ENCODE data around the gene PGRMC2. TPM values are rescaled to one million over a fixed set of nuclear protein-coding genes. Genes with fewer than 3 reads are reported as not detected.
"Not testable (repeated sequence)": the region's sequence is repeated elsewhere in the genome, so short reads cannot be mapped to it uniquely, and the experiment has no call there.

The PGRMC2 gene
- polyA plus RNA-seq, 1 experiment = 15.9 TPM

DNA sequence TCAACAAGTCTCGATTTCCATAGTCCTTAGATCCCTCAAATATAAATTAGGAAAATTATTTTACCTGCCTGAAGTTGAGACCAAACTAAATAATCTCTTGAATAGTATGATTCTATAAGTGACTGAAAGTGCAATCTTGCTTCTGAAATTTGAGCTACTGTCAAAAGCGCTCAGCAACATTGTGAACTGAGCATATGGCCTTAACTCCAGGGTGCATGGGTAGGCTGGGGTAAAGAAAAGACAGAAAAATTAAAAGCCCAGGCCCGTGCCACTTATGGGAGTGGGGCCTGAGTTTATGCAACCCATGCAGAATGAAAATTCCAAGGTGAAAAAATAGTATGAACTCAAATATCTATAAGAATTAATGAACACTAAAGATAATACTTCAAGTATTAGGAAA lies 9.8 kb downstream of the PGRMC2 start:
- no peak for DNase-seq (ENCODE audit: low read depth)
- Histone ChIP-seq H3K36me3 (ENCODE audit: control insufficient read depth, insufficient read depth, low read length) (no peaks in the 10 kb centered on the region), H3K4me3 (ENCODE audit: low read depth, low read length) (no peak overlapping the region), H3K27me3 (ENCODE audit: control insufficient read depth, insufficient read depth, low read length) (no peaks in the 10 kb centered on the region)
- CTCF ChIA-PET = no interaction called here
- POLR2A ChIA-PET = no interaction called here
- TF ChIP-seq, protein P1, sequence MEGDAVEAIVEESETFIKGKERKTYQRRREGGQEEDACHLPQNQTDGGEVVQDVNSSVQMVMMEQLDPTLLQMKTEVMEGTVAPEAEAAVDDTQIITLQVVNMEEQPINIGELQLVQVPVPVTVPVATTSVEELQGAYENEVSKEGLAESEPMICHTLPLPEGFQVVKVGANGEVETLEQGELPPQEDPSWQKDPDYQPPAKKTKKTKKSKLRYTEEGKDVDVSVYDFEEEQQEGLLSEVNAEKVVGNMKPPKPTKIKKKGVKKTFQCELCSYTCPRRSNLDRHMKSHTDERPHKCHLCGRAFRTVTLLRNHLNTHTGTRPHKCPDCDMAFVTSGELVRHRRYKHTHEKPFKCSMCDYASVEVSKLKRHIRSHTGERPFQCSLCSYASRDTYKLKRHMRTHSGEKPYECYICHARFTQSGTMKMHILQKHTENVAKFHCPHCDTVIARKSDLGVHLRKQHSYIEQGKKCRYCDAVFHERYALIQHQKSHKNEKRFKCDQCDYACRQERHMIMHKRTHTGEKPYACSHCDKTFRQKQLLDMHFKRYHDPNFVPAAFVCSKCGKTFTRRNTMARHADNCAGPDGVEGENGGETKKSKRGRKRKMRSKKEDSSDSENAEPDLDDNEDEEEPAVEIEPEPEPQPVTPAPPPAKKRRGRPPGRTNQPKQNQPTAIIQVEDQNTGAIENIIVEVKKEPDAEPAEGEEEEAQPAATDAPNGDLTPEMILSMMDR (IDR thresholded peaks at IDR 0.05; ENCODE audit: insufficient read depth, low read depth, low read length) = no peak

DNA sequence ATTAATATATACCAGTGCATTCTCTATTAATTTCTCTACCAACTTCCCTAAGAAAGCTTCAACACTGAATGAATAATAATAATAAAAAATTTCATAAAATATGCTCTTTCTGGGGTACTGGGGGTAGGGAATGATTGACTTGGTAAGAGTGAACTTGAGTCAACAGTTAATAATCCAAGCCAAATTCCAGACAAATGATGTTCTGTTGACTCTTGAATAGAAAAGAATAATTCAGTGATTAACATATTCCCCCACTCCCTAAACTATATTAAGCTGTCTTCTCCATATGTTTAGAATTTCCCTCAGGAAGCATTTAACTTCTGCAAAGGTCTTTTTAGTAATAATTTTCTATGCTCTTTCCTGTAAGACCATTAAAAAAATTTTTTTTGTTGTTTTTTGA lies 12.3 kb downstream of the PGRMC2 start:
- POLR2A ChIA-PET = no interaction called here
- CTCF ChIA-PET = interaction anchor here (0.6 to 1.5 kb wide), 4 partner anchors 9 to 29 kb away, joined by 3 to 6 read pairs (median 4); no protein-coding TSS in a partner anchor
- DNase-seq (ENCODE audit: low read depth) = no peak
- Histone ChIP-seq H3K27me3 (ENCODE audit: control insufficient read depth, insufficient read depth, low read length) (no peaks in the 10 kb centered on the region), H3K4me3 (ENCODE audit: low read depth, low read length) (no peak overlapping the region), H3K36me3 (ENCODE audit: control insufficient read depth, insufficient read depth, low read length) (no peaks in the 10 kb centered on the region)
- TF ChIP-seq, protein P1 (IDR thresholded peaks at IDR 0.05; ENCODE audit: insufficient read depth, low read depth, low read length) = no peak

DNA sequence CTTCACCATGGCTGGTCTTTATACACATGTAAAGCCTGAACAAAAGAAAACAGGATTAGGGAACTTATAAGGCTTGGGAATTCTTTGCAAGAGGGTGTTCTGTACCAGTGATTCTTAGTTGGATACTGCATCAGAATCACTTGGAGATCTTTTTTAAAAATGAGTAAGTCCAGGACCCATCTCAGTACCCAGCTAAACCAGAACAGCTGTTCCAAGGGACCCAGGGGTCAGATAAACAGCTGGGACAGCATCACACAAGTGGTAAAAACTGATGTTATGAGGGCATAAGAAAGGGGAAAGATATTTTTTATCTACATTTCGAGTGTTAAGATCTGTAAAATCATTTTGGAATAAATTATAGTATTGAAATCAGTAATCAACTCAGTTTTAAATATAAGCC lies 16.1 kb downstream of the PGRMC2 start:
- ChIA-PET POLR2A (no interaction called here), CTCF (interaction anchor here (1.0 kb wide), 1 partner anchor 42 kb away, joined by 3 read pairs; no protein-coding TSS in a partner anchor)
- no peak overlapping the region for H3K4me3 ChIP-seq (ENCODE audit: low read depth, low read length)
- no peak for DNase-seq (ENCODE audit: low read depth)
- no peaks in the 10 kb centered on the region for H3K36me3 ChIP-seq (ENCODE audit: control insufficient read depth, insufficient read depth, low read length)
- TF ChIP-seq, protein P1 (IDR thresholded peaks at IDR 0.05; ENCODE audit: insufficient read depth, low read depth, low read length) = no peak
- H3K27me3 ChIP-seq (ENCODE audit: control insufficient read depth, insufficient read depth, low read length) = no peaks in the 10 kb centered on the region

DNA sequence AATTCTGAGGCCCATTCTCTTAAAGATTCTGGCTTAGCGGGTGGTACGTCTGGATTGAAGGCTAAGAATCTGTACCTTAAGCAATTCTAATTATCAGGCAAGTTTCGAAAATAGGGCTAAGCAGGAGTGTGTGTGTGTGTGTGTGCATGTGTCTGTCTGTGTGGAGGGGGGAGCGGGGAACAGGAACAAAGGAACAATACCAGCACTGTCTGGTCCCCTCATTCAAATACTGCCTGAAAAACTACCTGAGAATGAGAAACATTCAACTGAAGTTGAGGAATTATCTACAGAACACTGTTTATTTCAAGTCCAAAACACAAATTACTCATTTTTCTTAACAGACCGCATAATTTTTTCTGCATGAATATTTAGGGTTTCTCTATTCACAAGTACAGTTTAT lies 18.6 kb downstream of the PGRMC2 start:
- ChIA-PET CTCF (no interaction called here), POLR2A (no interaction called here)
- no peaks in the 10 kb centered on the region for H3K36me3 ChIP-seq (ENCODE audit: control insufficient read depth, insufficient read depth, low read length)
- no peak for DNase-seq (ENCODE audit: low read depth)
- TF ChIP-seq, protein P1 (IDR thresholded peaks at IDR 0.05; ENCODE audit: insufficient read depth, low read depth, low read length) = no peak
- H3K4me3 ChIP-seq (ENCODE audit: low read depth, low read length) = no peak overlapping the region
- no peaks in the 10 kb centered on the region for H3K27me3 ChIP-seq (ENCODE audit: control insufficient read depth, insufficient read depth, low read length)

DNA sequence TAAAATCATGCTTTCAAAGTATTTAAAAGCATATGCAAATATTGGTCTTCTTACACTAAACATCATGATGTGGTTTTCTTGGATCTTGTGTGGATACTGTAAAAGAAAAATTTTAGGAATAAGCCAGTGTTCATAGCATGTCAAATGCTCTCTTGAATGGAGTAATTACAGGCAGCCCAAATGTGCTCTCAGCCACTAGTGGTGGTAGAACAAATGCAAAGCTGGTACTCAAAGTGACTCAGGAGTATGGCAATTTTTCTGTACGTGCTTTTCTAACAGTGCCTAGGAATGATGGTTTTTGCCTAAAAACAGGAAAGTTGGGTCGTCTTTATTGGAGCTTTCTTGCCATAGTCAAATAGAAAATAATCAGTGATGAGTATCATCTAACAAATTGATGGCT lies 19.9 kb downstream of the PGRMC2 start:
- TF ChIP-seq, protein P1 (IDR thresholded peaks at IDR 0.05; ENCODE audit: insufficient read depth, low read depth, low read length) = no peak
- ChIA-PET CTCF (interaction anchor here (0.9 kb wide), 1 partner anchor 9 kb away, joined by 3 read pairs; no protein-coding TSS in a partner anchor), POLR2A (no interaction called here)
- no peak for DNase-seq (ENCODE audit: low read depth)
- Histone ChIP-seq H3K36me3 (ENCODE audit: control insufficient read depth, insufficient read depth, low read length) (no peaks in the 10 kb centered on the region), H3K27me3 (ENCODE audit: control insufficient read depth, insufficient read depth, low read length) (no peaks in the 10 kb centered on the region), H3K4me3 (ENCODE audit: low read depth, low read length) (no peak overlapping the region)

DNA sequence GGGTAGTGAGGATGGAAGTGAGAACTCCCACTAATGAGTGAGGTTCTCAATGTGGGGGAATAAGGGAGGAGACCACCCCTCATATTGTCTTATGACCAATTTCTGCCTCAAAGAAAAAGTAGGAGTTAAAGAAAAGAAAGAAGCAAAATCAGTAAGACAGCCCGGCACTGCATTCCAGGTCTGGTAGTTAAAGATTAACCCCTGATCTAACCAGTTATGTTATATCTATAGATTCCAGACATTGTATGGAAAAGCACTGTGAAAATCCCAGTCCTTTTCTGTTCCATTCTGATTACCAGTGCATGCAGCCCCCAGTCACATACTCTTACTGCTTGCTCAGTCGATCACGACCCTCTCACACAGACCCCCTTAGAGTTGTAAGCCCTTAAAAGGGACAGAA lies 20.4 kb downstream of the PGRMC2 start:
- DNase-seq (ENCODE audit: low read depth); H3K4me3 ChIP-seq (ENCODE audit: low read depth, low read length); H3K36me3 ChIP-seq (ENCODE audit: control insufficient read depth, insufficient read depth, low read length); H3K27me3 ChIP-seq (ENCODE audit: control insufficient read depth, insufficient read depth, low read length); POLR2A ChIA-PET: not testable (repeated sequence)
- CTCF ChIA-PET = interaction anchor here (0.9 kb wide), 1 partner anchor 9 kb away, joined by 3 read pairs; no protein-coding TSS in a partner anchor

DNA sequence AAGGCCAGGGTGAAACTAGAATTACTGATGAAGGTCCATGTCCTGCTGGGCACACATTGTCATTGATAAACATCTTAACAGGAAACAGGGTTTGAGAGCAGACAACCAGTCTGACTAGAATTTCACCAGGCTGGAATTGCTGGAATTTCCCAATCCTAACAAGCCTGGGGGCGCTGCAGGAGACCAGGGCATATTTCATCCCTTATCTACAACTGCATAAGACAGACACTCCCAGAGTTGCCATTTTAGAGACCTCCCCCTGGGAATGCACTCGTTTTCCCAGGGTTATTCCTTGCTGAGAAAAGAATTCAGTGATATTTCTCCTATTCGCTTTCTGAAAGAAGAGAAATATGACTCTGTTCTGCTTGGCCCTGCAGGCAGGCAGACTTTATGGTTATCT lies 22.1 kb downstream of the PGRMC2 start:
- H3K36me3 ChIP-seq (ENCODE audit: control insufficient read depth, insufficient read depth, low read length); CTCF ChIA-PET; POLR2A ChIA-PET; H3K4me3 ChIP-seq (ENCODE audit: low read depth, low read length); DNase-seq (ENCODE audit: low read depth); H3K27me3 ChIP-seq (ENCODE audit: control insufficient read depth, insufficient read depth, low read length): not testable (repeated sequence)

DNA sequence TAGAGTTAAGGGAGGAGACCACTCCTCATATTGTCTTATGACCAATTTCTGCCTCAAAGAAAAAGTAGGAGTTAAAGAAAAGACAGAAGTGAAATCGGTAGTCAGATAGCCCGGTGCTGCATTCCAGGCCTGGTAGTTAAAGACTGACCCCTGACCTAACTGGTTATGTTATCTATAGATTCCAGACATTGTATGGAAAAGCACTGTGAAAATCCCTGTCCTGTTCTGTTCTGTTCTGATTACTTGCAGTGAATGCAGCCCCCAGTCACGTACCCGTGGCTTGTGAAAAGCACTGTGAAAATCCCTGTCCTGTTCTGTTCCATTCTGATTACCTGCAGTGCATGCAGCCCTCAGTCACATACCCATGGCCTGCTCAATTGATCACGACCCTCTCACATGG lies 27.7 kb downstream of the PGRMC2 start:
- H3K27me3 ChIP-seq (ENCODE audit: control insufficient read depth, insufficient read depth, low read length); DNase-seq (ENCODE audit: low read depth); H3K36me3 ChIP-seq (ENCODE audit: control insufficient read depth, insufficient read depth, low read length); POLR2A ChIA-PET; CTCF ChIA-PET; H3K4me3 ChIP-seq (ENCODE audit: low read depth, low read length): not testable (repeated sequence)
